Measurements from ENCODE around the gene HOXB4.

Gene HOXB4

GRCh38 chr17:48595278-48595999 is 17.3 kb upstream of the HOXB4 start:
- H3K36me3 ChIP-seq (ENCODE audit: control insufficient read depth, insufficient read depth, low read length): no peaks in the 10 kb centered on the region; the same call in 1 of the 2 replicates
- no peak for TF ChIP-seq CTCF (IDR thresholded peaks at IDR 0.05; ENCODE audit: insufficient read depth, low read length, poor library complexity, severe bottlenecking)
- no peak for DNase-seq (ENCODE audit: extremely low read depth, insufficient read length)
- H3K4me3 ChIP-seq (replicated peaks; ENCODE audit: low read depth, low read length): no peak overlapping the region
- peaks cover 4% of the 10 kb centered on the region; the same call in 1 of the 2 replicates for H3K27me3 ChIP-seq (replicated peaks; ENCODE audit: control insufficient read depth, insufficient read depth, low read length)

GRCh38 chr17:48594538-48595277 is 16.6 kb upstream of the HOXB4 start:
- no peak for DNase-seq (ENCODE audit: extremely low read depth, insufficient read length)
- no peak for TF ChIP-seq CTCF (IDR thresholded peaks at IDR 0.05; ENCODE audit: insufficient read depth, low read length, poor library complexity, severe bottlenecking)
- peaks cover 4% of the 10 kb centered on the region; the same call in 1 of the 2 replicates for H3K27me3 ChIP-seq (replicated peaks; ENCODE audit: control insufficient read depth, insufficient read depth, low read length)
- no peak overlapping the region for H3K4me3 ChIP-seq (replicated peaks; ENCODE audit: low read depth, low read length)
- no peaks in the 10 kb centered on the region; the same call in 1 of the 2 replicates for H3K36me3 ChIP-seq (ENCODE audit: control insufficient read depth, insufficient read depth, low read length)

- peak; percentile 87 for DNase-seq (ENCODE audit: extremely low read depth, insufficient read length)
- H3K27me3 ChIP-seq (replicated peaks; ENCODE audit: control insufficient read depth, insufficient read depth, low read length): peaks cover 4% of the 10 kb centered on the region; the same call in 1 of the 2 replicates
- TF ChIP-seq CTCF (IDR thresholded peaks at IDR 0.05; ENCODE audit: insufficient read depth, low read length, poor library complexity, severe bottlenecking): peak; percentile 88
- H3K4me3 ChIP-seq (replicated peaks; ENCODE audit: low read depth, low read length): peak overlapping the region; percentile 50; the same call in 1 of the 2 replicates
- H3K36me3 ChIP-seq (ENCODE audit: control insufficient read depth, insufficient read depth, low read length): no peaks in the 10 kb centered on the region; the same call in 1 of the 2 replicates
These were observed 15.8 kb upstream of the HOXB4 start for GRCh38 chr17:48593840-48594537.

GRCh38 chr17:48593126-48593829 is 15.1 kb upstream of the HOXB4 start, which contains the start of gene HOXB5:
Gene HOXB5 (minus strand): TSS chr17:48593779. CDS start chr17:48593682, 97 bp downstream.
- DNase-seq (ENCODE audit: extremely low read depth, insufficient read length): no peak
- no peak for TF ChIP-seq CTCF (IDR thresholded peaks at IDR 0.05; ENCODE audit: insufficient read depth, low read length, poor library complexity, severe bottlenecking)
- H3K36me3 ChIP-seq (ENCODE audit: control insufficient read depth, insufficient read depth, low read length): no peaks in the 10 kb centered on the region; the same call in 1 of the 2 replicates
- H3K27me3 ChIP-seq (replicated peaks; ENCODE audit: control insufficient read depth, insufficient read depth, low read length): peaks cover 2% of the 10 kb centered on the region; the same call in 1 of the 2 replicates
- peak within 1 kb of the TSS; percentile 50 for H3K4me3 ChIP-seq (replicated peaks; ENCODE audit: low read depth, low read length)

GRCh38 chr17:48592577-48592976 is 14.4 kb upstream of the HOXB4 start:
- no peak for TF ChIP-seq CTCF (IDR thresholded peaks at IDR 0.05; ENCODE audit: insufficient read depth, low read length, poor library complexity, severe bottlenecking)
- Histone ChIP-seq H3K36me3 (ENCODE audit: control insufficient read depth, insufficient read depth, low read length) (no peaks in the 10 kb centered on the region; the same call in 1 of the 2 replicates), H3K4me3 (replicated peaks; ENCODE audit: low read depth, low read length) (peak overlapping the region; percentile 50), H3K27me3 (replicated peaks; ENCODE audit: control insufficient read depth, insufficient read depth, low read length) (peaks cover 2% of the 10 kb centered on the region; the same call in 1 of the 2 replicates)
- DNase-seq (ENCODE audit: extremely low read depth, insufficient read length): no peak
